Measurements from ENCODE around the gene EFNA5. TPM values are rescaled to one million over a fixed set of nuclear protein-coding genes. Genes with fewer than 3 reads are reported as not detected.

Gene EFNA5
- total and polyA plus RNA-seq, 2 of the 8 experiments (the other 6 are each of a cell fraction or from before 2014, with no cell fraction given) = 9.6 to 21.8 TPM

GRCh38 chr5:107675201-107675600 is 4.5 kb upstream of the EFNA5 start (continued):
- TF ChIP-seq HDAC2 (IDR thresholded peaks at IDR 0.05; ENCODE audit: borderline replicate concordance in 1 of 2, low read depth in 2 of 2, low read length in 2 of 2) (no peak), BCL11A (IDR thresholded peaks at IDR 0.05; ENCODE audit: low read depth in 2 of 2, low read length in 2 of 2) (no peak)

Measured in H1 (cell line).